ENCODE measurements around the gene HEBP2.

HEBP2 gene

DNA sequence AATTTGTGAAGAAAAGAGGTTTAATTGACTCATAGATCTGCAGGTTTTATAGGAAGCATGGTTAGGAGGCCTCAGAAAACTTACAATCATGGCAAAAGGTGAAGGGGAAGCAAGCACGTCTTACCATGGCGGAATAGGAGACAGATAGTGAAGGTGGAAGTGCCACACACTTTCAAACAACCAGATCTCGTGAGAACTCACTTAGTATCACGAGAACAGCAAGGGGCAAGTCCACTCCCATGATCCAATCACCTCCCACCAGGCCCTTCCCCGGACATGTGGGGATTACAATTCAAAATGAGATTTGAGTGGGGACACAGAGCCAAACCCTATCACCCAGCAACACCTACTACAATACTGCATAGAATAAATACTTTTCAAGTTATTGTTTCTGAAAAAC is 7.3 kb upstream of the HEBP2 start:
- in situ Hi-C loops (cut with MboI; ENCODE audit: low sequenced_read_pairs), result no loop called here

GRCh38 chr6:138397128-138398122 is 6.6 kb upstream of the HEBP2 start:
- in situ Hi-C loops (cut with MboI; ENCODE audit: low sequenced_read_pairs), result no loop called here

DNA sequence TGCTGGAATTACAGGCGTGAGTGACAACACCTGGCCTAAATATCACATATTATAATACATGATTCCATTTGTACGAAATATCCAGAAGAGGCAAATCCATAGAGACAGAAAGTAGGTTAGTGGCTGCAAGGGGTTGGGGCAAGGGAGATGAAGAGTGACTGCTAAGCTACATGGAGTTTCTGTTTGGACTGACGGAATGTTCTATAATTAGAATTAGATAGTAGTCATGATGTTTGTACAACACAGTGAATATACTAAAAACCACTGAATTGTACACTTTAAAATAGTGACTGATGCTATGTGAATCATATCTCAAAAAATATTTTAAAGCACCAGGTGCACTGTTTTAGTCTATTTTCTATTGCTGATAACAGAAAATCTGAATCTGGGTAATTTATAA is 3.7 kb upstream of the HEBP2 start:
- in situ Hi-C loops (cut with MboI; ENCODE audit: low sequenced_read_pairs), result no loop called here

GRCh38 chr6:138401960-138402837 is 1.8 kb upstream of the HEBP2 start:
- in situ Hi-C loops (cut with MboI; ENCODE audit: low sequenced_read_pairs), result no loop called here

- in situ Hi-C loops (cut with MboI; ENCODE audit: low sequenced_read_pairs), result no loop called here
Measured at GRCh38 chr6:138402838-138403187, 1.2 kb upstream of the HEBP2 start.

DNA sequence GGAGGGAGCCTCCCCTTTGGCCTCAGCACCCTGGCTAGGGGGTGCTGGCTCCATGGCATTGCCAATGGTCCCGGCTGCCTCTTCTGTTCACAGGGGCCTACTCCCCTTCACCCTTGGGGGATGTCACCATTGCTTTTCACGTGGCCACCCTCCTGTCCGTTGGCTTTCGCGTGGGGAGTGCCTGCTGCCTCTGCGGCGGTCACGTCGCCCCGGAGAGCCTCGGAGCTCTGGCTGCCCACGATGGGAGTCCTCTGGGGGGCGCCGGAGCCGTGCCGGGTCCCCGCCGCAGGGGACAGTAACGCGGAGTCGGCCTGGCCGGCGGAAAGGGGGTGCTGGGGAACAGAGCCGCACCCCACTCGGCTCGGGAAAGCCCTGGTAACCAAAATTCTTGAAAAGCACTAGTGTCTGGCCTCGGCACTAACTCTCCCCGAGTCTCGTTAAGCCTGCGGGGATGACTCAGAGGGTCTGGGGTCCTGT is 661 bp upstream of the HEBP2 start:
- in situ Hi-C loops (cut with MboI; ENCODE audit: low sequenced_read_pairs), result no loop called here

DNA sequence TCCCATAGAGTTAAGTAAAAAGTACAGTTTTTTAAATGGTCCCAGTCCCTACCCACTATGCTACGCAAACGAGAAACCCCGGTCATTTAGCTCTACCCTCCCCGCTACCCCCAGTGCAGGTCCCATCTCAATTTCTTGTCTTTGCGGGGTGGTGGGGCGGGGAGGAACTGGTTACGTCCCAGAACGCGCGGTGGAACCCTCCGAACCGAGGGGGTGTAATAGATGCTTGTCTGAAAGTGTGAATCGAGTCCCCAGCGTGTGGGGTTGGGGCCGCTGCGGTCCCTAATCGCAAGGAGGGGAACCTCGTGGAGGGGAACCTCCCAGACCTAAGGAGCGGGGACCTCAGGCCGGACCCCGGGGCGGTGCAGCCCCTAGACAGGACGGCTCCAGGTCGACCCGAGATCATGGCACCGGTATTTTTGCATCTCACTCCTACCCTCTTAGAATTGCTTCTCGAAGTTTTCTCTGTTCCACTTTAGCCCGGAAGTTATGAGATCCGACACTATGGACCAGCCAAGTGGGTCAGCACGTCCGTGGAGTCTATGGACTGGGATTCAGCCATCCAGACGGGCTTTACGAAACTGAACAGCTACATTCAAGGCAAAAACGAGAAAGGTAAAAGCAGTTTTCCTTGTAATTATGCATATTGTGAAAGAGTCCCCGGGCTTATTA is 779 bp downstream of the HEBP2 start:
- in situ Hi-C loops (cut with MboI; ENCODE audit: low sequenced_read_pairs), result no loop called here

- in situ Hi-C loops (cut with MboI; ENCODE audit: low sequenced_read_pairs), result no loop called here
Measured at GRCh38 chr6:138405816-138406413, 1.9 kb downstream of the HEBP2 start.

- in situ Hi-C loops (cut with MboI; ENCODE audit: low sequenced_read_pairs), result no loop called here
Measured at GRCh38 chr6:138406443-138406842, 2.4 kb downstream of the HEBP2 start.

DNA sequence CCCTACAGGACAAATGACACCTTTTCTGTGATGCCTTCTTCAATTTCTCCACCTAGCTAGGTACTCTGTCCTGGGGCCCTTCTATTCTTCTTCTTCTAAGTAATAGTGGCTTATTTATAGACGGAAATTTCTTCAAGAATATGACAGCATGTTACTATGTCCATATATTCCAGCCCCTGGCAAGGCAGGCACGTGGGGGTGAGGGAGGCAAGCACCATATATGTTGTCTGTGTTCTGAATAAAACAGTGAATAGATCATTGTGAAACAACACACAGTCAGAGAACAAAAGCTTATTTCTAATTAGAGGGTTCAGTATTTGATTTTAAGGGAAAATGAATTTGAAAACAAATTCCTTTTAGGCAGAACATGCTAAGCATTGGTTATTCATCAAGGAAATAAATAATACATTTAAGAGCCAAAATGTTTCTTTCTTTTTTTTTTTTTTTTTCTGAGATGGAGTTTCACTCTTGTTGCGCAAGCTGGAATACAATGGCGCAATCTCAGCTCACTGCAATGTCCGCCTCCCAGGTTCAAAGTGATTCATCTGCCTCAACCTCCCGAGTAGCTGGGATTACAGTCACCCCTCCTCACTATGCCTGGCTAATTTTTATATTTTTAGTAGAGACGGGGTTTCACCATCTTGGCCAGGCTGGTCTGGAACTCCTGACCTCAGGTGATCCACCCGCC is 6.2 kb downstream of the HEBP2 start:
- in situ Hi-C loops (cut with MboI; ENCODE audit: low sequenced_read_pairs), result no loop called here

DNA sequence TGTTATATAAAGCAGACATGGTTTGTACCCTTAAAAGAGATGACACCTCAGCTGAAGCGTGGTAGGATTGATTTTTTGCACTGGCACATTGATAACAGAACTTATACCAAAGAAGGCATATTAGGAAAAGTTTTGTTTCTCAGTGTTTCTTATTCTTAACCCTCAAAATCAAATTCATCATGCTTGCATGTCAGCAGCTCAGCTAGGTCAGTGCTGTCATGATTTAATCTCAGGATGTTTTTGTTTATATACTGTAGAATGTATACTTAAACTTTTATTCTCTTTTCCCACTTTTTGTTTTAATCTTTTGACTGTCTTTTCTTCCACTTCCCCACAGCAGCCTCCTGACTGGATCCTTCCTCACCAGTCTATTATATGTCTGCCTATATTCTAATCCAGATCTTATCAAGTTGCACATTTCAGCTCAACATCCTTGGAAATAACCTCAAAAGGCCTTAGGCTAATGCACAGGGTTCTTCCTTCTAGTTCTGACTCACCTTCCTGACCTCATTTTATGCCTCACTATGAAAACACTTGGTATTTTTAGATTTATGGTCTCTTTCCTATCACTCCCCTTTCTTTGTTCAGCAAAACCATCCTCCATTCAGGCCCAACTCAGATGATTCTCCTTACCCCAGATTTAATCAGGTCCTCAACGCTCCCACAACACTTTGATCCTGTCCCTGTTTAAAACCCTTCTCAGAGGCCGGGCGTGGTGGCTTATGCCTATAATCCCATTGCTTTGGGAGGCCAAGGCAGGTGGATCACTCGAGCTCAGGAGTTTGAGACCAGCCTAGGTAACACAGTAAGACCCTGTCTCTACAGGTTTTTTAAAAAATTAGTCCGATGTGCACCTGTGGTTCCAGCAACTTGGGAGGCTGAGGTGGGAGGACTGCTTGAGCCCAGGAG is 7.2 kb downstream of the HEBP2 start:
- in situ Hi-C loops (cut with MboI; ENCODE audit: low sequenced_read_pairs), result no loop called here

DNA sequence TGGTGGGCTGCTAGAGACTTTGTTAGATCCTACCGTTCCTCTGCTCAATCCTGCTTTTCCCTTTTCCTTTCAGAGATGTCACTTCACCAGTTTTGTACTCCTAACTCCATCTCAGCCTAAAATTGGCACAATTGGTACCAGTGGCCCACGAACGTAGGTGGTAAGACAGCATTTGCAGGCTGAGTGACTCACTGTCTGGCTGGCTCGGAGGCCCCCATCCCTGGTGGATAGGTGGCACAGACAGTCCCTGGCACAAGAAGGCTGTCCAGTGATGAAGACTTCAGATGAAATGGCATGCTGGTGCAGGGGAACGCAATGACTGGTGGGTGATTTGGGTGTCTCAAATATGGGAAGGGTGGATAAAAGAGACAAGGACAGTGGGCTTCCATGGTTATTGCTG is 11.1 kb downstream of the HEBP2 start:
- in situ Hi-C loops (cut with MboI; ENCODE audit: low sequenced_read_pairs), result no loop called here

DNA sequence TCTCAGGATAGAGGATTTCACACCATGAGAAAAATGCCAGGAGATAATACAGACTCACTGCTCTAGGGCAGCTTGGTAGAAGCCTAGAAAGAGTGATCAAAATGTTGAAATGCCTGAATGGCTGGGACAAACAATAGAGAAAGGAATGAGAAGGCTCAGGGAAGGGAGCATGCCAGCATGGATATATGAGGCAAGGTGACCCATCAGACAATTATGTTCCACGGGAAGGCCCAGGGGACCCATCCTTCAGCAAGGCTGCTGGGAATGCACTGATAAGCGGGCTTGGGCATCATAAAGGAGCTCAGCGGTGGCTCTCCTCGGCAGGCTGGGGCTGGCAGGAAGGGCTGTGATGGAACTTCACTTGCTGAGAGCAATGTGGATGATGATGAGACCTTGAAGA is 12.2 kb downstream of the HEBP2 start:
- in situ Hi-C loops (cut with MboI; ENCODE audit: low sequenced_read_pairs), result no loop called here

GRCh38 chr6:138417493-138418117 is 13.6 kb downstream of the HEBP2 start:
- in situ Hi-C loops (cut with MboI; ENCODE audit: low sequenced_read_pairs), result no loop called here

GRCh38 chr6:138418118-138418742 is 14.2 kb downstream of the HEBP2 start:
- in situ Hi-C loops (cut with MboI; ENCODE audit: low sequenced_read_pairs), result no loop called here

DNA sequence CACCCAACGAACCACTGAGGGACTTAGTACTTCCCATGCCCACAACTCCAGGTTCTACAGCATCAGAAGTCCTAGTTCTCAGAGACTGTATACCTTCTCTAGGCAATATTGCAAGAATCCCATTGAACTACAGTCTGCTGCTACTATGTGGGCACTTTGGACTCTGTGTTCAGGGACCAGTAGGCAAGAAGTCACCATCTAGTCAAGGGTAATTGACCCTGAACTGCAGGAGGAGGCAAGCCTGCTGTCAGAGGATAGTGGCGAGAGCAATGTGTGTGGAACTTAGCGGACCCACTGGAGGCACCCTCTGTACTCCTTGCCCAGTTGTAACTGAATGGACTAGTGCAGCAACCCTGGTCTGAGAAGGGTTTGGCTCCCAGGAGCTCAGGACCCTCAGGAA is 15.7 kb downstream of the HEBP2 start:
- in situ Hi-C loops (cut with MboI; ENCODE audit: low sequenced_read_pairs), result no loop called here

- in situ Hi-C loops (cut with MboI; ENCODE audit: low sequenced_read_pairs), result no loop called here
Measured at GRCh38 chr6:138420356-138420755, 16.3 kb downstream of the HEBP2 start.

- in situ Hi-C loops (cut with MboI; ENCODE audit: low sequenced_read_pairs), result no loop called here
Measured at GRCh38 chr6:138421089-138421488, 17.1 kb downstream of the HEBP2 start.
